Measurements from ENCODE around the gene S100A6.
"Not testable (repeated sequence)": the region's sequence is repeated elsewhere in the genome, so short reads cannot be mapped to it uniquely, and the experiment has no call there.

Gene S100A6

GRCh38 chr1:153527683-153528040 lies 8.1 kb downstream of the S100A6 start:
- no peak for DNase-seq (ENCODE audit: low spot score)
- no peak for TF ChIP-seq CTCF (IDR thresholded peaks at IDR 0.05; ENCODE audit: extremely low read depth, missing control alignments)

- no peak for TF ChIP-seq CTCF (IDR thresholded peaks at IDR 0.05; ENCODE audit: extremely low read depth, missing control alignments)
- DNase-seq (ENCODE audit: low spot score) = no peak
These were observed 8.6 kb downstream of the S100A6 start for GRCh38 chr1:153527023-153527682.

- DNase-seq (ENCODE audit: low spot score) = no peak
- TF ChIP-seq CTCF (IDR thresholded peaks at IDR 0.05; ENCODE audit: extremely low read depth, missing control alignments) = no peak
These were observed 9.7 kb downstream of the S100A6 start for GRCh38 chr1:153526132-153526543.

- TF ChIP-seq CTCF (IDR thresholded peaks at IDR 0.05; ENCODE audit: extremely low read depth, missing control alignments) = no peak
- no peak for DNase-seq (ENCODE audit: low spot score)
These were observed 10.6 kb downstream of the S100A6 start for GRCh38 chr1:153525088-153525728.

- DNase-seq (ENCODE audit: low spot score) = not testable (repeated sequence)
These were observed 13.3 kb downstream of the S100A6 start for GRCh38 chr1:153522353-153523048.

- not testable (repeated sequence) for DNase-seq (ENCODE audit: low spot score)
These were observed 14.0 kb downstream of the S100A6 start for GRCh38 chr1:153521808-153522207.

- no peak for DNase-seq (ENCODE audit: low spot score)
These were observed 14.8 kb downstream of the S100A6 start for GRCh38 chr1:153520818-153521476.

GRCh38 chr1:153520137-153520691 lies 15.6 kb downstream of the S100A6 start:
- not testable (repeated sequence) for DNase-seq (ENCODE audit: low spot score)

More at GRCh38 chr1:153520818-153521476, 14.8 kb downstream of the S100A6 start:
- no peak for TF ChIP-seq CTCF (IDR thresholded peaks at IDR 0.05; ENCODE audit: extremely low read depth, missing control alignments)

All from GM20000 (cell line).